PC-9 (cell line): ENCODE measurements around the gene NFIA. TPM values are rescaled to one million over a fixed set of nuclear protein-coding genes. Genes with fewer than 3 reads are reported as not detected.
A peak's percentile ranks its signal among the peaks of the same experiment; 100 is the strongest.

Experiments
- BruUV-seq: library from RNA; stranded (reverse); fragments of 400-500 nt; replicated peaks from 2 replicates; lab custom pipeline; 2021; lab: Mats Ljungman, UMichigan
- CTCF ChIA-PET: fragments of 300-600 bp; sonication (Branson Sonifier 250); formaldehyde crosslinking; loops from one replicate; lab custom pipeline; 2022; ENCODE audit warnings: antibody characterized with exemption; lab: Charles Lee
- POLR2A ChIA-PET: fragments of 300-600 bp; sonication (Branson Sonifier 250); formaldehyde crosslinking; loops from one replicate; lab custom pipeline; 2022; ENCODE audit warnings: antibody characterized with exemption; ENCODE audit not compliant: unreplicated experiment; lab: Charles Lee
- DNase-seq, 2 experiments: peaks; one replicate each; pipeline versions ENCODE4 v3.0.0 to v3.0.0-alpha.2; 2015 to 2022; ENCODE audit warnings: mixed read lengths in 1 of 2
- H2AFZ ChIP-seq: fragments of 200-600 bp; sonication (generic); 2 replicates; pipeline ENCODE4 v1.8.1; 2017; ENCODE audit warnings: antibody characterized with exemption
- H3F3A ChIP-seq: fragments of 200-600 bp; sonication (generic); 2 replicates; pipeline ENCODE4 v1.8.1; 2017; ENCODE audit warnings: antibody characterized with exemption, mild to moderate bottlenecking, low read depth; ENCODE audit not compliant: insufficient read depth
- H3K27ac ChIP-seq: fragments of 200-600 bp; sonication (generic); 2 replicates; pipeline ENCODE4 v1.6.1; 2016; ENCODE audit warnings: mixed run types
- H3K27me3 ChIP-seq: fragments of 200-600 bp; sonication (generic); 2 replicates; pipeline ENCODE4 v1.6.1; 2016; ENCODE audit warnings: low read depth, mixed run types; ENCODE audit not compliant: insufficient read depth
- H3K36me3 ChIP-seq: fragments of 200-600 bp; sonication (generic); 2 replicates; pipeline ENCODE4 v1.6.1; 2016; ENCODE audit warnings: low read depth, mixed run types
- H3K4me1 ChIP-seq: fragments of 200-600 bp; sonication (generic); replicated peaks from 2 replicates; pipeline ENCODE4 v1.6.1; 2016; ENCODE audit warnings: mixed run types; ENCODE audit not compliant: insufficient read depth
- H3K4me2 ChIP-seq: fragments of 200-600 bp; sonication (generic); 2 replicates; pipeline ENCODE4 v1.6.1; 2017; ENCODE audit warnings: mixed run types
- H3K4me3 ChIP-seq: fragments of 200-600 bp; sonication (generic); 2 replicates; pipeline ENCODE4 v1.6.1; 2016; ENCODE audit warnings: mixed run types
- H3K79me2 ChIP-seq: fragments of 200-600 bp; sonication (generic); 2 replicates; pipeline ENCODE4 v1.6.1; 2017; ENCODE audit warnings: low read depth, mixed run types
- H3K9me2 ChIP-seq: fragments of 200-600 bp; sonication (generic); 2 replicates; pipeline ENCODE4 v1.8.1; 2017; ENCODE audit warnings: mild to moderate bottlenecking; ENCODE audit not compliant: insufficient read depth
- H3K9me3 ChIP-seq: fragments of 200-600 bp; sonication (generic); 2 replicates; pipeline ENCODE4 v1.8.1; 2016; ENCODE audit warnings: low read depth; ENCODE audit not compliant: insufficient read depth
- H4K20me1 ChIP-seq: fragments of 200-600 bp; sonication (generic); 2 replicates; pipeline ENCODE4 v1.8.1; 2017; ENCODE audit not compliant: insufficient read depth
- CTCF ChIP-seq: fragments of 200-600 bp; sonication (generic); conservative IDR thresholded peaks from 2 replicates; pipeline ENCODE4 v1.6.1; 2017; ENCODE audit warnings: mixed run types, antibody characterized with exemption, mild to moderate bottlenecking, moderate library complexity
- EZH2 ChIP-seq: fragments of 200-600 bp; sonication (generic); IDR thresholded peaks from 2 replicates; pipeline ENCODE4 v1.8.0; 2017; ENCODE audit warnings: antibody characterized with exemption, low read depth
- intact Hi-C: fragments of 100-400 bp; cut with micrococcal nuclease; formaldehyde crosslinking; loops from one replicate; pipeline ENCODE4 v1.10.0; 2022; ENCODE audit not compliant: unreplicated experiment
- total RNA-seq: library from RNA; stranded (reverse); gene quantifications from 2 replicates; pipeline ENCODE4 v1.2.3, GENCODE V29; 2021

Gene NFIA
- total RNA-seq, 1 experiment from 2014 or later: 26.7 TPM

- POLR2A ChIA-PET: no interaction called here
- Histone ChIP-seq H3K4me3 (no peak overlapping the region), H3K79me2 (peaks cover 30% of the 10 kb centered on the region; the same call in 1 of the 2 replicates), H3K27ac (no peak overlapping the region), H3K9me2 (peaks cover 5% of the 10 kb centered on the region; the same call in 1 of the 2 replicates), H3K9me3 (no peaks in the 10 kb centered on the region), H3K27me3 (no peaks in the 10 kb centered on the region), H3F3A (peaks cover 13% of the 10 kb centered on the region), H2AFZ (no peak overlapping the region), H3K4me2 (no peak overlapping the region), H3K4me1 (peaks cover 19% of the 10 kb centered on the region), H3K36me3 (no peaks in the 10 kb centered on the region), H4K20me1 (no peaks in the 10 kb centered on the region)
- no TSS peak for BruUV-seq
- CTCF ChIA-PET: no interaction called here
- DNase-seq: no peak
- TF ChIP-seq EZH2 (no peak), CTCF (no peak)
- intact Hi-C loops: no loop called here
Observed at GRCh38 chr1:61169045-61169444, 86.7 kb downstream of the NFIA start.

- H3K27ac ChIP-seq: 0 out of 2 replicates have a peak overlapping the region, but pooled peaks have one; percentile 0
- peaks cover 30% of the 10 kb centered on the region; the same call in 1 of the 2 replicates for H3K79me2 ChIP-seq
Observed at GRCh38 chr1:61169634-61170033, 87.3 kb downstream of the NFIA start.

More at GRCh38 chr1:61169634-61170033, 87.3 kb downstream of the NFIA start:
- ChIA-PET CTCF (no interaction called here), POLR2A (no interaction called here)
- H3K4me1 ChIP-seq: peaks cover 19% of the 10 kb centered on the region
- no peak overlapping the region for H3K4me3 ChIP-seq
- no peaks in the 10 kb centered on the region for H3K36me3 ChIP-seq
- no peak overlapping the region for H2AFZ ChIP-seq
- no peak for DNase-seq
- H3F3A ChIP-seq: peaks cover 13% of the 10 kb centered on the region
- H3K27me3 ChIP-seq: no peaks in the 10 kb centered on the region
- H4K20me1 ChIP-seq: no peaks in the 10 kb centered on the region
- no peak for TF ChIP-seq CTCF
- no peak for TF ChIP-seq EZH2
- no TSS peak for BruUV-seq
- no peak overlapping the region for H3K4me2 ChIP-seq
- no peaks in the 10 kb centered on the region for H3K9me3 ChIP-seq
- intact Hi-C loops: no loop called here
- H3K9me2 ChIP-seq: peaks cover 5% of the 10 kb centered on the region; the same call in 1 of the 2 replicates
